ENCODE data around the gene LGALS1.
A peak's percentile ranks its signal among the peaks of the same experiment; 100 is the strongest.
"Not testable (repeated sequence)": the region's sequence is repeated elsewhere in the genome, so short reads cannot be mapped to it uniquely, and the experiment has no call there.

LGALS1 gene

DNA sequence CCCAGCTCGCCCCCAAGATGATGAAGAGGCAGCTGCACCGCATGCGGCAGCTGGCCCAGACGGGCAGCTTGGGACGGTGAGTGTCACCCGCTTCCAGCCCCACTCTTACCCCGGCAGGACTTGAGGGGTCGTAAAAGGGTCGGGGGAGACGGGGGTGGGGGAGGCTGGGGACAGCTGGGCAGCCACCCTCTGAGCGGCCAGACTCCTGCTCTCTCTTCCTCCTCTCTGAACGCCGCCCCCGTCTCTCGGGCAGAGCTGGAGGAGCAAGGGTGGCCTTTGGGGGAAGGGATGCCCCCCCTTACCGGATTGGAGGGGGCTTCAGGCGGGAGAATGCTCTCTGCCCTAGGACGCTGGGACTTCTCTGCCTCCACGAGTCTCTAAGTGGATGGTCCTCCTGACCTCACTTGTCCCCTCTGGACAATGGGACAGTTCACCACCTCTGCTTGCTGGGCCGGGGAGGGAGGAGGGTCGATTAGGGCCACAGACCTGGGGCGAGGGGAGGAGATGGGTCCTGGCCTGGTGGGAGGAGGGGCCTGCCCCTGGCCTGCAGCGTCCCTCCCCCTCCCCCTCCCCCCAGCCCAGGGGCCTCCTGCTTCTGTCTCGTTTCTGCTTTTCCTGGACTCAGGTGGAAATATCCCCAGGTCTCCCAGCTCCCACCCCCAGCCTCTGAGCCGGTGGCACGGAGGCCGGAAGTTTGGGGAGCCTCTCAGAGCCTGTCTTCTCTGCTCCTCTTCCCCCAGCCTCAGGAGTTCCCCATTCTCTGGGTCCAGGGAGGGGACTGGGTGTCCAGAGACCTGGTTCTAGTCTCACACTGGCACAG lies 35.5 kb upstream of the LGALS1 start:
- DNase-seq = no peak

GRCh38 chr22:37640591-37641560 lies 34.6 kb upstream of the LGALS1 start:
- DNase-seq = no peak

- no peak for DNase-seq
Measured at GRCh38 chr22:37641561-37641949, 33.9 kb upstream of the LGALS1 start.

DNA sequence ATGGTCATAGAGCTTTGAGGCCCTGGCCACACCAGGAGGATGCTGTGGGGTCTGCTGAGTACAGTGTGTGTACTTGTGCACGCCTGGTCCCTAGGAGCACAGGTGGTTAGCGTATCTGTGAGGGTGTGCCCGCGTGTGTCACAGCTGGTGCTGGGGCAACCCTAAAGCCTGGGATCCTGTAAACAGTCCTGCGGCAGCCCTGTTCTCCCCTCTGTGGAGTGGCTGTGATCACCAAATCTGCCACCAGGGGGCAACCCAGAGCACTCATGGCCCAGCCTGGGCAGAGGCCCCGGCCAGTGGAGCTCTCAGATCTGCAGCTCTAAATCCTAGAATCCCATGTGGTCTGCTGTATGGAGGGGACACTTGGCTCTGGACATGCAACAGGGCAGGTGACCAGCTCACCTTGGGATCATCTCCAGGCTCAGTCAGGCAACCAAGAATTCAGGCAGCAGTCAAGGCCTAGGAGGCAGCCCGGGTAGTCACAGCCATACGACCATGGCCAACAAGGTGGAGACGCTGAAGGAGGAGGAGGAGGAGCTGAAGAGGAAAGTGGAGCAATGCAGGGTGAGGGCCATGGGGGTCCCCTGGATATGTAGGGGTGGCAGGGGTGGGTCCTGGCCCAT lies 32.1 kb upstream of the LGALS1 start:
- peak; percentile 91 for DNase-seq

DNA sequence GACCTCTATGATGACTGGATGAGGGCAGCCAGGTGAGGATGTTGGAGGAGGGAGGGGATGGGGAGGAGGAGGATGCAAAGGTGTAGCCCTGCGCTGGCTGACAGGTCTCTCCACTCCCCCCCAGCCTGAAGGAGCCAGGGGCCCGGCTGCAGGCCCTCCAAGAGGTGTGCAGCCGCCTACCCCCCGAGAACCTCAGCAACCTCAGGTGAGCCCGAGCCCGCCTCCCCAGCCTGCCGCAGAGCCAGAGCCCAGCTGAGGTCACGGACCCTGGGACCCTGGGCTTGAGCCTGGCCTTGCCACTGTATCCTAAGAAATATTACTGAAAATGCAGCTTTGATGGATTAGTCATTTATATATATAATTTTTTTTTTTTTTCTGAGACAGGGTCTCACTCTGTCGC lies 28.1 kb upstream of the LGALS1 start:
- no peak for DNase-seq

- DNase-seq = no peak
Measured at GRCh38 chr22:37647928-37648327, 27.5 kb upstream of the LGALS1 start.

DNA sequence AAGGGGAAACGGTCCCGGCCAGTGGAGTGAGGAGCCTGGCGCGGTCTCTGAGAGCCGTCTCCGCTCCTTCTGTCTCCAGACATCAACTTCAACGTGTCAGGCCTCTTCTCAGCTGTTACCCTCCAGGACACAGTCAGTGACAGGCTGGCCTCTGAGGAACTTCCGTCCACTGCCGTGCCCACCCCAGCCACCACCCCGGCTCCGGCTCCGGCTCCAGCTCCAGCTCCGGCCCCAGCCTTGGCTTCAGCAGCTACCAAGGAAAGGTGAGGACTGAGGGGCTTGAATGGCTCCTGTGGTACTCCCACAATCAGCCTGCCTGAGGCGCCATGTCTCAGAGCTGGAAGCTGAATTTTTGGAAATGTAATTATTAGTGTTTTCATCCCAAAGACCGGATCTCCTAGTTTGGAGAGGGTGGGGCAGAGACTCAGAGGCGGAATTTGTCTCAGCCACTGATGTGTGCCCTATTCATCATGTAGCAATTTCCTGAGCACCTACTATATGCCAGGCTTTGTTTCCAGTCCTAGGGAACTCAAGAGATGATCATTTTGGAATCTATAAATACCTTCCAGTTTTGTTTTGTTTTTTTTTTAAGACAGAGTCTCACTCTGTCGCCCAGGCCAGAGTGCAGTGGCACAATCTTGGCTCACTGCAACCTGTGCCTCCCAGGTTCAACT lies 24.8 kb upstream of the LGALS1 start:
- no peak for DNase-seq

GRCh38 chr22:37654563-37655251 lies 20.7 kb upstream of the LGALS1 start:
- DNase-seq = no peak

- DNase-seq = no peak
Measured at GRCh38 chr22:37655252-37655563, 20.2 kb upstream of the LGALS1 start.

GRCh38 chr22:37656583-37656982 lies 18.9 kb upstream of the LGALS1 start:
- DNase-seq = not testable (repeated sequence)

DNA sequence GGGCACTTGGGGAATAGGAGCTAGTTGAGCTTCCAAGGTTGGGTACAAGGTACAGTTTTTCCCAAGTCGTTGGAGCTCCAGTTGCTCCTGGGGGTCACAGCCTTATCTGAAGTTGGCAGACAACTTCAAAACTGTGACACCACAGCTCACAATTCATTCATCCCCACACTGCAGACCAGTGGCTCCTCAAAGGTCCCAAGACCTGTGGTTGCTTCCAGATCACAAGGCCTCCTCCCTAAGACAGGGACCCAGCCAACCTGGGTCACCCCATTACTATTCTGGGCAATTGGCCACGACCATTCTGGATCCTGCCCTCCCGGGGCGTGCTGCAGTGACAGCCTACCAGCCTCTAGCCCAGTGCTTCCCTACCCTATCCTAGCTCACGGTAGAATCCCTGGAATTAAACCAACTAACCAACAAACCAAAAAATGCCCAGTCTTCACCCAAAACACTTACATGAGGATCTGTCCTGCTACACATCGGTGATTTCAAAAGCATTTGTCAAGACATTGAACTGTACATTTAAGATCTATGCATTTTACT lies 17.8 kb upstream of the LGALS1 start:
- DNase-seq = no peak

DNA sequence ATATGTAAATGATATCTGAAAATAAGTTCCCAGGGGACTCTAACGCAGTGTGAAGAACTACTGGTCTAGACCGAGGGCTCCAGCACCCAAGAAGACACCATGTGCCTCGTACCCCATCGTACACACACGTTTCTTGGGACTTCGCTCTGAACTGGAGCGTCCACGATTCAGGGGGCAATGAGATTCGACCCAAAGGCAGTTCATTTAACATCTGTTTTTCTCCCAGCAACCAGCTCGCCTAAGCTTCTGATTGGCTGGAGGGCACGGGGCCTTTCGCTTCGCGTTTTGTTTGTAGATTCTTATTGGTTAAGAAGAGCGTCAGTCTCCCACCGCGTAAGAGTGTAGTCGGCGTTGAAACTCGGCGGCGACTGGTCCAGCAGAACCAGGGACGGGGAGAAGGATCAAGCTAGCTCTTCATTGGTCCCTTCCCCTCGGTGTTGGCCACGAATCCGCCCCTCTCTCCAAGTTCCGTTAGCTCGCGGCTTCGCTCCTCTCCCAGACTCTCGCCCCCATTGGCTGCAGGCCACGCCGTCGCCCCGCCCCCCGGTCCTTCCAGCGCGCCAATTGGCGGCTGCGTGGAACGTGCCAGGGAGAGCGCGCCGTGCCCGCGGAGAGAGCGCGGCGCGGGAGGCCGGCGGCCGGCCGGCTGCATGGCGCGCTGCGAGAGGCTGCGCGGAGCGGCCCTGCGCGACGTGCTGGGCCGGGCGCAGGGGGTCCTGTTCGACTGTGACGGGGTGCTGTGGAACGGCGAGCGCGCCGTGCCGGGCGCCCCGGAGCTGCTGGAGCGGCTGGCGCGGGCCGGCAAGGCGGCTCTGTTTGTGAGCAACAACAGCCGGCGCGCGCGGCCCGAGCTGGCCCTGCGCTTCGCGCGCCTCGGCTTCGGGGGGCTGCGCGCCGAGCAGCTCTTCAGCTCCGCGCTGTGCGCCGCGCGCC lies 17.0 kb upstream of the LGALS1 start, which contains the start of gene PDXP:
Gene PDXP, plus strand, starts transcription at position 591 of the 933 bp plus-strand sequence. Its CDS starts 60 bp downstream, at position 651.
- DNase-seq = peak; percentile 99

DNA sequence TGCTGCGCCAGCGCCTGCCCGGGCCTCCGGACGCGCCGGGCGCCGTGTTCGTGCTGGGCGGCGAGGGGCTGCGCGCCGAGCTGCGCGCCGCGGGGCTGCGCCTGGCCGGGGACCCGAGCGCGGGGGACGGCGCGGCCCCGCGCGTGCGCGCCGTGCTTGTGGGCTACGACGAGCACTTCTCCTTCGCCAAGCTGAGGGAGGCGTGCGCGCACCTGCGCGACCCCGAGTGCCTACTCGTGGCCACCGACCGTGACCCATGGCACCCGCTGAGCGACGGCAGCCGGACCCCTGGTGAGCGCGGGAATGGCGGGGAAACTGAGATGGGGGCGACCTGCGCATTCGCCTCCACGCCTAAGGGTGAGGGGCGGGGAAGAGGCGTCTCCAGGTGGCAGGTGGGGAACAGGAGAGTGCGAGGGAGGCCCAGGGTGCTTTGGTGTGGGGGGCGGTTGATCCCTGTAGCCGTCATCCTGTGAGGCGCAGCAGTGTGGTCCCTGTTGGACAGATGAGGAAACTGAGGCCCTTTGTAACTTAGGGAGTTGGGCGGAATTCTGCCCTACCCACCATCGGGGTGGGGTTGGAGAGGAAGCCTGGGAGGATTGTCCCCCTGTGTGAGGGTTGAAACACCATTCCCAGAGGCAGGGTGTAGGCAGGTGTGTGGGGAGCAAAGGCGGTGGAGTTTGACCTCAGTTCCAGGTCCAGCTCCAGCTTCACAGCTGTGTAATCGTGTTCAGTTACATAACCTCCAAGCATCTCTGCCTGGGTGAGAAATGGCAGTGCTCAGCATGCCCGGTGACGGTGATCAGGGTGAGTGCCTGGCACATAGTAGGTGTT lies 16.2 kb upstream of the LGALS1 start:
- peak; percentile 41 for DNase-seq

DNA sequence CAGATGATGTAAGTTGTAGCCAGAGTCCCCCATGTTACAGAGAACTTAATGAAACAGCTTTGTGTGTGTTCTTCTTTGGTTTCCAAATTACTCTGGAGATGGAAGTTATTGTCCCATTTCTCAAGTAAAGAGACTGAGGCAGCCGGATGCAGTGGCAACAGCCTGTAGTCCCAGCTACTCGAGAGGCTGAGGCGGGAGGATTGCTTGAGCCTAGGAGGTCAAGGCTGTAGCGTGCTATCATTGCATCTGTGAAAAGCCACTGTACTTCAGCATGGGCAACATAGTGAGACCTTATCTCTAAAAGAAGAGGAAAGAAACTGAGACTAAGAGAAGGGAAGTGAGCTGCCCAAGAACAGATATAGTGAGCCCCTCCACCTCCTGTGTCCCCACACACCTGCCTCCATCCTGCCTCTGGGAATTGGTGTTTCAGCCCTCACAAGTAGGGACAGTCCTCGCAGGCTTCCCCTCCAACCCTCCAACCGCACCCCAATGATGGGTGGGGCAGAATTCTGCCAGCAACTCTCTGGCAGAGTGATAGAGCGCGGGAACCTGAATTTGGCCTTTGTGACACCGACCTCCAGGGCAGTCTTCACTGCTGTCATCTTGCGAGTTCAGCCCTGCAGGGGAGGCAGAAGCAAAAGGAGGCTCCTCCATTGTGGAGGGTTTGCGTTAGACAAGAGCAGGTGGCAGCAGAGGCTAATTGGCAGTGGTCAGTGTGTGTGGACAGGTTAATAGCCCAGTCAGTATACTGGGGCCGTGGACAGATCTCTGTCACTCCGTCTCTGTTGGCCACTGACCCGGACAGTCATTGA lies 15.3 kb upstream of the LGALS1 start:
- DNase-seq = no peak

DNA sequence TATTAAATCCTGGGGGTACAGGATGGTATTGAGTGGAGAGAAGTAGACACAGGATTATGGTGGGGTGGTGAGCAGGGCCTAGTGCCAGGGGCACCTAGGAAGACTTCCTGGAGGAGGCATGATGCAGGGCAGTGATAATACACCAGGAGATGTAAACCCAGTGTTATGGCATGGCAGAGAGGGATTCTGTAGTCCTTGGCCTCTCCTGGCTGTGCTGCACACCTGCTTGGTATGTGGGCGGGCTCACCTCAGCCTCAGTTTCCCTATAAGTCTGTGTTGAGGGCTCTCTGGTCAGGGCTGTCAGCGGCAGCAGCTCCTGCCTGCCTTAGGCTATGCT lies 14.8 kb upstream of the LGALS1 start:
- DNase-seq = no peak

DNA sequence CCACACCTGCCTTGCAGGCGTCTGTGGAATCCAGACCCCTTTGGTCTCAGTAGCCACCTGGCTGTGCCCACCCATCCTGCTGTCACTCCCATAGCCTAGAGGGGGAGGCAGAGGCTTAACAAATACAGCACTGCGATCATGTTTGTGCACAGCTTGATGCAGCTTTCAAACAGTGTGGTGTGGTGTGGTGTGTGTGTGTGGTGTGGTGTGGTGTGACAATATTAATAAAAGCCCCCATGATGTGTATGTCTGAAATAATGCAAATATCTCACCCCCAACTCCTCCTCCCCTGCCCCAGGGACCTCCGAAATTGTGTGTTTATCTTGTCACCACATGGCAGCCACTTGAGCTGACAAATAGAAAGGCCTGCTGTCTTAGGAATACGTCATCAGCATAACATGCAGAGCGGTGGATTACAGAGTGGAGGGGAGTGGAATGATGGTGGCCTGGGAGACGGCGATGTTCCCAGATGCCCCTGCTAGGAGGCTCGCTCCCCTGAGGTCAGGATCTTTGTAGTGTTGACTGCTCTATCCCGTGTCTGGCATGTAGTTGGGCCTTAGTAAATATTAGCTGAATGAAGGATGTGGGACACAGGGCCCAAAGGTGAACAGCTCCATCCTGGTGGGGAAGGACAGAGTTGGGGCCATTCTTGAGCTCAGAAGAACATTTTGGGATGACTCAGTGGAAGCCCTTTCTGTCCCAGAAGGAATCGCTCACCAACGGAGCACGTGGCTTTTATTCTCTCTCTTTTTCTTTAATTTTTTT lies 14.1 kb upstream of the LGALS1 start:
- no peak for DNase-seq

- no peak for DNase-seq
Measured at GRCh38 chr22:37662039-37662438, 13.4 kb upstream of the LGALS1 start.

DNA sequence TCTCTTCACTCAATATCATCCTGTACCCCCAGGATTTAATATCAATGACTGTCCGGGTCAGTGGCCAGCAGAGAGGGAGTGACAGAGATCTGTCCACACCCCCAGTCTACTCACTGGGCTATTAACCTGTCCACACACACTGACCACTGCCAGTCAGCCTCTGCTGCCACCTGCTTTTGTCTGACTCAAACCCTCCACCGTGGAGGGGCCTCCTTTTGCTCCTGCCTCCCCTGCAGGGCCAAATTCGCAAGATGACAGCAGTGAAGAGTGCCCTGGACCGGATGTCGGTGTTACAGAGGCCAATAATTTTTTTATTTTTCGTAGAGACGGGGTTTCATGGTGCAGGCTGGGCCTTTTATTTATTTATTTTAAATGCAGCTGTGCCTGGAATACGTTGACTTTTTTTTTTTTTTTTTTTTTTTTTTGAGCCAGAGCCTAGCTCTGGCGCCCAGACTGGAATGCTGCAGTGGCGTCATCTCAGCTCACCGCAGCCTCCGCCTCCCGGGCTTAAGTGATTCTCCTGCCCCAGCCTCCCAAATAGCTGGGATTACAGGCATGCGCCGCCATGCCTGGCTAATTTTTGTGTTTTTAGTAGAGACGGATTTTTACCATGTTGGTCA lies 11.8 kb upstream of the LGALS1 start:
- no peak for DNase-seq

Data from stimulated activated CD4-positive, alpha-beta T cell treated with anti-CD3 and anti-CD28 coated beads, Interleukin-4, amount 100 ng/mL, for 1 hour (primary cell).